Fibroblast of mammary gland (primary cell): ENCODE results near the gene DSCAML1.

Experiments used
- DNase-seq: peaks from one replicate; pipeline ENCODE4 v3.0.0-alpha.2; 2010; ENCODE audit warnings: low read depth
- H3K4me3 ChIP-seq: 2 replicates; pipeline ENCODE4 v1.5.1; 2011; ENCODE audit warnings: low read depth, mild to moderate bottlenecking, low read length, moderate library complexity; ENCODE audit not compliant: control insufficient read depth
- CTCF ChIP-seq: conservative IDR thresholded peaks from 2 replicates; pipeline ENCODE4 v1.5.1; 2011; ENCODE audit warnings: low read depth, low read length, inconsistent platforms; ENCODE audit not compliant: control insufficient read depth, insufficient read depth

The DSCAML1 gene

GRCh38 chr11:117547195-117547850, 249.7 kb downstream of the DSCAML1 start:
- H3K4me3 ChIP-seq = no peak overlapping the region
- no peak for DNase-seq
- TF ChIP-seq CTCF = no peak

GRCh38 chr11:117546431-117547194, 250.4 kb downstream of the DSCAML1 start:
- DNase-seq = no peak
- no peak for TF ChIP-seq CTCF

GRCh38 chr11:117545706-117546105, 251.3 kb downstream of the DSCAML1 start:
- no peak for DNase-seq
- TF ChIP-seq CTCF = no peak
- no peak overlapping the region for H3K4me3 ChIP-seq

More at GRCh38 chr11:117546431-117547194, 250.4 kb downstream of the DSCAML1 start:
- no peak overlapping the region for H3K4me3 ChIP-seq

GRCh38 chr11:117544130-117544800, 252.8 kb downstream of the DSCAML1 start:
- DNase-seq = no peak
- TF ChIP-seq CTCF = no peak
- H3K4me3 ChIP-seq = no peak overlapping the region

GRCh38 chr11:117541211-117541610, 255.8 kb downstream of the DSCAML1 start:
- no peak for DNase-seq
- H3K4me3 ChIP-seq = no peak overlapping the region
- no peak for TF ChIP-seq CTCF

GRCh38 chr11:117538263-117539135, 258.5 kb downstream of the DSCAML1 start:
- no peak overlapping the region for H3K4me3 ChIP-seq
- no peak for TF ChIP-seq CTCF
- no peak for DNase-seq
